Suprapubic skin (tissue), 4 donors: ENCODE data around the gene MCTP2. TPM values are rescaled to one million over a fixed set of nuclear protein-coding genes. Genes with fewer than 3 reads are reported as not detected.

Experiments used
- DNase-seq, 2 donors: peaks; one replicate each; pipeline ENCODE4 v3.0.0-alpha.2; 2019; ENCODE audit warnings: low spot score in 2 of 2
- H3K27ac ChIP-seq: fragments of 200-600 bp; sonication (generic); one replicate; pipeline ENCODE4 v1.5.1; 2019
- H3K27me3 ChIP-seq: fragments of 200-600 bp; sonication (generic); one replicate; pipeline ENCODE4 v1.5.1; 2019
- H3K36me3 ChIP-seq: fragments of 200-600 bp; sonication (generic); one replicate; pipeline ENCODE4 v1.5.1; 2019
- H3K4me1 ChIP-seq: fragments of 200-600 bp; sonication (generic); one replicate; pipeline ENCODE4 v1.5.1; 2019
- H3K4me3 ChIP-seq: fragments of 200-600 bp; sonication (generic); one replicate; pipeline ENCODE4 v1.5.1; 2019; ENCODE audit warnings: mild to moderate bottlenecking
- H3K9me3 ChIP-seq: fragments of 200-600 bp; sonication (generic); one replicate; pipeline ENCODE4 v1.5.1; 2019
- EP300 ChIP-seq: sonication (generic); formaldehyde crosslinking; IDR thresholded peaks from one replicate; pipeline ENCODE4 v1.6.1; 2017; ENCODE audit warnings: antibody characterized with exemption
- POLR2A ChIP-seq, 2 donors: fragments of 450-650 bp; IDR thresholded peaks; one replicate each; pipeline ENCODE4 v1.6.1; 2017; ENCODE audit warnings: antibody characterized with exemption in 2 of 2, mild to moderate bottlenecking in 2 of 2, moderate library complexity in 2 of 2
- POLR2AphosphoS5 ChIP-seq, 3 donors: sonication (generic); formaldehyde crosslinking; IDR thresholded peaks; one replicate each; pipeline ENCODE4 v1.6.1; 2017; ENCODE audit warnings: antibody characterized with exemption in 3 of 3
- WGBS: methylation state at CpG from one replicate; pipeline ENCODE4 v1.1.5; 2018; 5-methylcytosine and 5-hydroxymethylcytosine counted together
- total RNA-seq, 4 donors: library from RNA; depleted of rRNA; stranded (reverse); fragments of >200 nt; gene quantifications; one replicate each; pipeline ENCODE4 v1.1.0, GENCODE V29; 2016
- TF ChIP-seq, protein P1 (sequence below), 2 donors: fragments of 200-600 bp in 1 of 2; fragments of 450-650 bp in 1 of 2; sonication (generic) in 1 of 2; IDR thresholded peaks; one replicate each; pipeline ENCODE4 v1.5.1; 2016 to 2019; ENCODE audit warnings: antibody characterized with exemption in 2 of 2, mild to moderate bottlenecking in 1 of 2, moderate library complexity in 1 of 2

The MCTP2 gene
- total RNA-seq, 4 donors from 2014 or later = 17.2 to 41.8 (median 20.5) TPM

DNA sequence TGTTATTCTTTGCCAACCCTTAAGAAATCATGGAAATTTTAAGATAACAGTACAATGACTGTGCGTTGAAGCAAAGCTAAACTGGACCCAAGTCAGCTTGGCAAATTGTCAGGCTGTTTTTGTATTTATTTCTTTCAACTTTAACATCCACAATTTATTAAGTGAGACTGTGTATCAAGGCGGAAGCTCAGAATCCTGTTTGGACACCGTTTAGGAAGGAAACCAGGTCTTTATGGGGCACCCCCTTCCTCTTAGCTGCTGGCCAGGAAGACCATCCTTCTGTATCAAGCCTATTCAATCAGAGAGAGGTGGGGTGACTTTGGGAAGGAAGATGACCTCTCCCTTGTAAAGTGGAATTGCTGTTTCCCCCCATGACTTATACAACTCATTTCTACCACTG is 166.0 kb downstream of the MCTP2 start:
- H3K27me3 ChIP-seq = no peaks in the 10 kb centered on the region

DNA sequence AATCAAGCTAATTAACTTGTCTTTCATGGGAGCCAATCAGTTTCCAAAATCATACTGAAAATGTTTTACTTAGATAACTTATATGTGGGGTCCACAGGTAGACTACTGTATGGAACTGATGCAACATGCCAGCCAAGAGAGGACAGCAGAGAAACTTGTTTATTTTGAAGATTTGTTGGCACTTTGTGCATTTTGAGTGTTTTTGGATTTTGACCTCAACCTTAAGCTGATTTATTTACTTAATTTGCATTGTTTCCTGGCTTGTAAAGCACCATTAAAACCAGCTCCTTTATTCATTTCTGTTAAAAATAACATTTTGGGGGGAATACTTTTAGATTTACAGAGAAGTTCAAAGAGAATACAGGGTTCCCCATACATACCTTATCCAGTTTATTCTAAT is 166.6 kb downstream of the MCTP2 start:
- Histone ChIP-seq H3K4me1 (no peaks in the 10 kb centered on the region), H3K9me3 (no peaks in the 10 kb centered on the region), H3K4me3 (no peak overlapping the region), H3K36me3 (peaks cover 4% of the 10 kb centered on the region), H3K27me3 (no peaks in the 10 kb centered on the region), H3K27ac (no peak overlapping the region)
- TF ChIP-seq POLR2AphosphoS5 (IDR thresholded peaks at IDR 0.05) = no peak
- no peak for TF ChIP-seq POLR2A (IDR thresholded peaks at IDR 0.05)
- TF ChIP-seq, protein P1, sequence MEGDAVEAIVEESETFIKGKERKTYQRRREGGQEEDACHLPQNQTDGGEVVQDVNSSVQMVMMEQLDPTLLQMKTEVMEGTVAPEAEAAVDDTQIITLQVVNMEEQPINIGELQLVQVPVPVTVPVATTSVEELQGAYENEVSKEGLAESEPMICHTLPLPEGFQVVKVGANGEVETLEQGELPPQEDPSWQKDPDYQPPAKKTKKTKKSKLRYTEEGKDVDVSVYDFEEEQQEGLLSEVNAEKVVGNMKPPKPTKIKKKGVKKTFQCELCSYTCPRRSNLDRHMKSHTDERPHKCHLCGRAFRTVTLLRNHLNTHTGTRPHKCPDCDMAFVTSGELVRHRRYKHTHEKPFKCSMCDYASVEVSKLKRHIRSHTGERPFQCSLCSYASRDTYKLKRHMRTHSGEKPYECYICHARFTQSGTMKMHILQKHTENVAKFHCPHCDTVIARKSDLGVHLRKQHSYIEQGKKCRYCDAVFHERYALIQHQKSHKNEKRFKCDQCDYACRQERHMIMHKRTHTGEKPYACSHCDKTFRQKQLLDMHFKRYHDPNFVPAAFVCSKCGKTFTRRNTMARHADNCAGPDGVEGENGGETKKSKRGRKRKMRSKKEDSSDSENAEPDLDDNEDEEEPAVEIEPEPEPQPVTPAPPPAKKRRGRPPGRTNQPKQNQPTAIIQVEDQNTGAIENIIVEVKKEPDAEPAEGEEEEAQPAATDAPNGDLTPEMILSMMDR (IDR thresholded peaks at IDR 0.05) = no peak
- TF ChIP-seq EP300 = no peak
- DNase-seq = no peak

More for the DNA sequence above, 166.0 kb downstream of the MCTP2 start:
- Histone ChIP-seq H3K4me3 (no peak overlapping the region), H3K36me3 (peaks cover 2% of the 10 kb centered on the region), H3K9me3 (no peaks in the 10 kb centered on the region), H3K27ac (no peak overlapping the region), H3K4me1 (no peaks in the 10 kb centered on the region)
- TF ChIP-seq, protein P1 (IDR thresholded peaks at IDR 0.05) = no peak
- no peak for TF ChIP-seq POLR2A (IDR thresholded peaks at IDR 0.05)
- TF ChIP-seq EP300 = no peak
- no peak for TF ChIP-seq POLR2AphosphoS5 (IDR thresholded peaks at IDR 0.05)
- no peak for DNase-seq
- 79% methylated on average over 3 of the region's 3 CpGs for WGBS

DNA sequence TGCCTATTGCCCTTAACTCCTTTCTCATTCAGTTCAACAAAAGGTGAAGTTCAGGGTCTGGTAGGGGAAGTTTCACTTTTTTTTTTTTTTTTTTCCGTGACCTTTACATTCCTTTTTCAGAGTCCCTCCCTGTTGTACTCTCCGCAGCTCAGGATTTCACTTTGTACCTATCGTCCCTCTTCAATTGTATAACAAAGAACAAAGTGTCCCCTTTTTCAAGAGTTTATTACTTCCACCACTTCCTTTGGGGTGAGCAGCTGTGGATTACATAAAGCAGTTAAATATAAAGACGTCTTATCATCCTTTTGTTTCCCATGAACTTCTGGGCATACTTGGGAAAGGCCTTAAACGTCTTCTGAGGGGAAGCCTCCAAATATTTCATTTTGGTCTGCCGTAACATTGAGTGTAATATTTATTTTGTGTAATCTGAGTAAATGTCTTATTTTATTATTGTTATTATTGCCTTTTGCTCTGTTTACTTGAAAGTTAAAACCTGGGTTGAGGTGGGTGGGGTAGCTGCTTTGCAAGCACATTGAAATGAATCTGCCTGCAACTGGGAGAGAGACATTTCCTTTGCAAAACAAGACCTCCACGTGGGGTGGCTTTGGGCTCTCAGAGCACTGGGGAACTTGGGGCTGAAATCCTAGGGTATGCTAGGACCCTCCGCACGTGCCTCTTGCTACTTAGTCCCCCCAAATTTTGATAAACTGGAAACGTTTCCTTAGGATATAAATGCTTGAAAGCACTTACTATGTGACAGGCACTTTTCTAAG is 169.4 kb downstream of the MCTP2 start:
- no peaks in the 10 kb centered on the region for H3K9me3 ChIP-seq
- no peaks in the 10 kb centered on the region for H3K27me3 ChIP-seq
- no peak overlapping the region for H3K4me3 ChIP-seq
- H3K4me1 ChIP-seq = no peaks in the 10 kb centered on the region
- TF ChIP-seq POLR2A (IDR thresholded peaks at IDR 0.05) = no peak
- no peak for TF ChIP-seq EP300
- TF ChIP-seq POLR2AphosphoS5 (IDR thresholded peaks at IDR 0.05) = no peak
- TF ChIP-seq, protein P1 (IDR thresholded peaks at IDR 0.05) = no peak
- H3K36me3 ChIP-seq = peaks cover 4% of the 10 kb centered on the region
- 83% methylated on average over 10 of the region's 10 CpGs for WGBS
- no peak for DNase-seq
- H3K27ac ChIP-seq = no peak overlapping the region

DNA sequence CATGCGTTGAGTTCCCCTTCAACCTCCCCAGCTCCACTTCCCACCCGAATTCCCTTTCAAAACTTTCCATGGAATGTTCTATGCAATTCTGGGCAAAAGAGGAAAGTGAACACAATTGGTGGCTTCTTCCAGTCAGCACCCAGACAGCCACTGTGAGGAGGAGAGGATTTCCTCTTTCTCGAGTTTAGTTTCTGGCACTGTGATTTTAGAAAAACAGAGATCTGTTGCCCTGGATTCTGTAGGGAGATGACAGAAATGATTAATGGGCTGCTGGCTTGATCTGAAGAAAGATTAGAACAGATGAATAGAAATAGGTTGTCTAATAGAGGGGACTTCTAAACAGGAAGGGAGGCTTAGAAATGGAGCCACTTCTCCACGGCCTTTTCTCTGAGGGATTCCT is 172.0 kb downstream of the MCTP2 start:
- Histone ChIP-seq H3K36me3 (peaks cover 4% of the 10 kb centered on the region), H3K4me1 (no peaks in the 10 kb centered on the region), H3K9me3 (no peaks in the 10 kb centered on the region), H3K4me3 (no peak overlapping the region), H3K27ac (no peak overlapping the region), H3K27me3 (no peaks in the 10 kb centered on the region)
- DNase-seq = no peak
- TF ChIP-seq, protein P1 (IDR thresholded peaks at IDR 0.05) = no peak
- no peak for TF ChIP-seq EP300
- no peak for TF ChIP-seq POLR2A (IDR thresholded peaks at IDR 0.05)
- no peak for TF ChIP-seq POLR2AphosphoS5 (IDR thresholded peaks at IDR 0.05)
- WGBS = 38% methylated on average over 4 of the region's 4 CpGs

DNA sequence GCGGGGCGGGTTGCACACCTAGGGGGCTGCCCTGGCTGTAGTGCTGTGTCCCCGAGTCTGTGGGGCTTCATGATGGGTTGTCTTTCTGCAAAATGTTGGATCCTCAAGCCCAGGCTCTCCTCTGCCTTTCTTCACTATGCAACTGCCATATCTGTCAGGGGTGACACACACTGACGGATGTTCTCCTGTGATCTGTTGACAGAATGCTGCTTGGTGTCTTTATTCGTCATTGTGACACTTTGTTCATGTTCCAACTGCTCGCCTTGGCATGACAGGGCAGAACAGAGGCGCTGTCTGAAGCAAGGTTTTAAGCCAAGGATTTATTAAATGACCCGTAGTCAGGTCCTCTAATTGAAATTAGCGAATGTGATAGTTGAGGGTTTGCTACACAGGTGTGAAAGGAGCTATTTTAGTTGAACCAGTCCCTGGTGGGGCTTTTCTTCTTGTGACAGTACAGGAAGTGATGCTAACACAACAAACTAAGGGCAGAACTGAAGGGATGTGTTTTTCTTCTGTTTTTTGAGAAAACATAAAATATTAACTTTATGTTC is 173.4 kb downstream of the MCTP2 start:
- Histone ChIP-seq H3K9me3 (no peaks in the 10 kb centered on the region), H3K27ac (no peak overlapping the region), H3K4me1 (no peaks in the 10 kb centered on the region), H3K36me3 (peaks cover 4% of the 10 kb centered on the region), H3K27me3 (no peaks in the 10 kb centered on the region), H3K4me3 (no peak overlapping the region)
- TF ChIP-seq POLR2AphosphoS5 (IDR thresholded peaks at IDR 0.05) (no peak), EP300 (no peak), POLR2A (IDR thresholded peaks at IDR 0.05) (no peak)
- TF ChIP-seq, protein P1 (IDR thresholded peaks at IDR 0.05) = no peak
- 74% methylated on average over 9 of the region's 9 CpGs for WGBS
- no peak for DNase-seq
